GM12878 (cell line): Measurements from ENCODE around the gene PRSS2. TPM values are rescaled to one million over a fixed set of nuclear protein-coding genes. Genes with fewer than 3 reads are reported as not detected.

Experiments
- polyA plus RNA-seq, 11 experiments: library from polyadenylated mRNA; depleted of rRNA in 4 of 11; unstranded in 6 of 11; stranded (reverse) in 5 of 11; fragments of >200 nt; fragmentation: Nextera tagmentation in 4 of 11; fragmentation: Illumina TruSeq in 1 of 11; extraction: Ambion mirVana in 4 of 11; extraction: Trizol in 1 of 11; gene quantifications; 1 replicate in 1 of 11; 2 replicates in 10 of 11; pipeline versions ENCODE4 v1.2.1 to v1.2.3, GENCODE V29; 2011 to 2016; ENCODE audit warnings: inconsistent platforms in 2 of 11, missing spikeins in 2 of 11, low read depth in 1 of 11
- small RNA-seq: library from RNA; depleted of rRNA; stranded (forward); fragments of <200 nt; gene quantifications from one replicate; pipeline ENCODE3, GENCODE V24; 2014
- total RNA-seq, 4 experiments: library from RNA; depleted of rRNA in 3 of 4; stranded (reverse); fragments of >200 nt in 3 of 4; fragmentation: Illumina TruSeq in 1 of 4; extraction: Trizol in 1 of 4; gene quantifications; 2 replicates each; pipeline versions ENCODE4 v1.2.1 to v1.2.3, GENCODE V29; 2013 to 2021

Gene PRSS2
- total and polyA plus RNA-seq, 10 of the 15 experiments (the other 5 are each of a cell fraction or from before 2014, with no cell fraction given), result 0.21 to 28.8 (median 0.41) TPM; not detected in 7

Small RNAs within 50 kb of the gene (small RNA-seq; reads per million reads assigned to genes)
- gene TRBD1 (not detected), gene TRBJ1-1 (not detected), gene TRBJ1-2 (not detected), gene TRBJ1-3 (not detected), gene TRBJ1-4 (not detected), gene TRBJ1-5 (not detected), gene TRBJ1-6 (not detected), gene TRBJ2-1 (not detected), gene TRBJ2-2 (not detected), gene TRBJ2-2P (not detected), gene TRBJ2-3 (0.12 reads per million), gene TRBJ2-4 (0.12 reads per million), gene TRBJ2-5 (not detected), gene TRBJ2-6 (0.16 reads per million), gene TRBJ2-7 (not detected)

Other genes starting within 250 kb of the PRSS2 start
- gene PRSS1, start 21.5 kb upstream of the PRSS2 start, total RNA-seq (2014; rRNA removed), result not detected in 2 replicates
- not detected in 2 replicates for gene PRSS1, start 21.5 kb upstream of the PRSS2 start, total RNA-seq (2014; rRNA removed; fragmentation: Illumina TruSeq; extraction: Trizol)
- gene PRSS1, start 21.5 kb upstream of the PRSS2 start, total RNA-seq (2021), result 11.9 and 12.4 TPM in 2 replicates
- gene PRSS1, start 21.5 kb upstream of the PRSS2 start, polyA plus RNA-seq (2011; rRNA removed), result not detected in 2 replicates
- gene PRSS1, start 21.5 kb upstream of the PRSS2 start, polyA plus RNA-seq (2014; fragmentation: Illumina TruSeq; extraction: Trizol), result not detected in 2 replicates
- not detected for gene PRSS1, start 21.5 kb upstream of the PRSS2 start, polyA plus RNA-seq (2014; fragmentation: Nextera tagmentation; extraction: Ambion mirVana)
- not detected in 2 replicates for gene PRSS1, start 21.5 kb upstream of the PRSS2 start, polyA plus RNA-seq (2014; rRNA removed)
- not detected for gene PRSS1, start 21.5 kb upstream of the PRSS2 start, polyA plus RNA-seq (2016; fragmentation: Nextera tagmentation; extraction: Ambion mirVana)
- gene EPHB6, start 84.1 kb downstream of the PRSS2 start, total RNA-seq (2014; rRNA removed), result 0.34 TPM in 1 of 2 replicates, not detected in the other
- 0.22 TPM in 1 of 2 replicates, not detected in the other for gene EPHB6, start 84.1 kb downstream of the PRSS2 start, total RNA-seq (2014; rRNA removed; fragmentation: Illumina TruSeq; extraction: Trizol)
- gene EPHB6, start 84.1 kb downstream of the PRSS2 start, total RNA-seq (2021), result 0.41 and 0.93 TPM in 2 replicates
- 0.49 and 1.3 TPM in 2 replicates for gene EPHB6, start 84.1 kb downstream of the PRSS2 start, polyA plus RNA-seq (2011; rRNA removed)
- gene EPHB6, start 84.1 kb downstream of the PRSS2 start, polyA plus RNA-seq (2014; fragmentation: Illumina TruSeq; extraction: Trizol), result 0.06 TPM in 1 of 2 replicates, not detected in the other
- under 1 TPM in 1 of 2 experiments, not detected in 1; 0.11 TPM for gene EPHB6, start 84.1 kb downstream of the PRSS2 start, polyA plus RNA-seq (2014; fragmentation: Nextera tagmentation; extraction: Ambion mirVana)
- 0.68 and 0.88 TPM in 2 replicates for gene EPHB6, start 84.1 kb downstream of the PRSS2 start, polyA plus RNA-seq (2014; rRNA removed)
- gene EPHB6, start 84.1 kb downstream of the PRSS2 start, polyA plus RNA-seq (2016; fragmentation: Nextera tagmentation; extraction: Ambion mirVana), result under 1 TPM in 1 of 2 experiments, not detected in 1; 0.47 TPM
- not detected in 2 replicates for gene TRPV6, start 114.8 kb downstream of the PRSS2 start, total RNA-seq (2014; rRNA removed)
- not detected in 2 replicates for gene TRPV6, start 114.8 kb downstream of the PRSS2 start, total RNA-seq (2014; rRNA removed; fragmentation: Illumina TruSeq; extraction: Trizol)
- gene TRPV6, start 114.8 kb downstream of the PRSS2 start, total RNA-seq (2021), result not detected in 2 replicates
- not detected in 2 replicates for gene TRPV6, start 114.8 kb downstream of the PRSS2 start, polyA plus RNA-seq (2011; rRNA removed)
- gene TRPV6, start 114.8 kb downstream of the PRSS2 start, polyA plus RNA-seq (2014; fragmentation: Illumina TruSeq; extraction: Trizol), result not detected in 2 replicates
- gene TRPV6, start 114.8 kb downstream of the PRSS2 start, polyA plus RNA-seq (2014; fragmentation: Nextera tagmentation; extraction: Ambion mirVana), result not detected
- gene TRPV6, start 114.8 kb downstream of the PRSS2 start, polyA plus RNA-seq (2014; rRNA removed), result not detected in 2 replicates
- gene TRPV6, start 114.8 kb downstream of the PRSS2 start, polyA plus RNA-seq (2016; fragmentation: Nextera tagmentation; extraction: Ambion mirVana), result not detected
- not detected in 2 replicates for gene TRPV5, start 162.8 kb downstream of the PRSS2 start, total RNA-seq (2014; rRNA removed)
- not detected in 2 replicates for gene TRPV5, start 162.8 kb downstream of the PRSS2 start, total RNA-seq (2014; rRNA removed; fragmentation: Illumina TruSeq; extraction: Trizol)
- gene TRPV5, start 162.8 kb downstream of the PRSS2 start, total RNA-seq (2021), result not detected in 2 replicates
- gene TRPV5, start 162.8 kb downstream of the PRSS2 start, polyA plus RNA-seq (2011; rRNA removed), result not detected in 2 replicates
- not detected in 2 replicates for gene TRPV5, start 162.8 kb downstream of the PRSS2 start, polyA plus RNA-seq (2014; fragmentation: Illumina TruSeq; extraction: Trizol)
- not detected for gene TRPV5, start 162.8 kb downstream of the PRSS2 start, polyA plus RNA-seq (2014; fragmentation: Nextera tagmentation; extraction: Ambion mirVana)
- gene TRPV5, start 162.8 kb downstream of the PRSS2 start, polyA plus RNA-seq (2014; rRNA removed), result not detected in 2 replicates
- gene TRPV5, start 162.8 kb downstream of the PRSS2 start, polyA plus RNA-seq (2016; fragmentation: Nextera tagmentation; extraction: Ambion mirVana), result not detected
- gene LLCFC1, start 168.5 kb downstream of the PRSS2 start, total RNA-seq (2014; rRNA removed), result not detected in 2 replicates
- gene LLCFC1, start 168.5 kb downstream of the PRSS2 start, total RNA-seq (2014; rRNA removed; fragmentation: Illumina TruSeq; extraction: Trizol), result not detected in 2 replicates
- gene LLCFC1, start 168.5 kb downstream of the PRSS2 start, total RNA-seq (2021), result not detected in 2 replicates
- gene LLCFC1, start 168.5 kb downstream of the PRSS2 start, polyA plus RNA-seq (2011; rRNA removed), result not detected in 2 replicates
- not detected in 2 replicates for gene LLCFC1, start 168.5 kb downstream of the PRSS2 start, polyA plus RNA-seq (2014; fragmentation: Illumina TruSeq; extraction: Trizol)
- not detected for gene LLCFC1, start 168.5 kb downstream of the PRSS2 start, polyA plus RNA-seq (2014; fragmentation: Nextera tagmentation; extraction: Ambion mirVana)
- not detected in 2 replicates for gene LLCFC1, start 168.5 kb downstream of the PRSS2 start, polyA plus RNA-seq (2014; rRNA removed)
- not detected for gene LLCFC1, start 168.5 kb downstream of the PRSS2 start, polyA plus RNA-seq (2016; fragmentation: Nextera tagmentation; extraction: Ambion mirVana)
- gene KEL, start 191.4 kb downstream of the PRSS2 start, total RNA-seq (2014; rRNA removed), result 0.05 TPM in 1 of 2 replicates, not detected in the other
- gene KEL, start 191.4 kb downstream of the PRSS2 start, total RNA-seq (2014; rRNA removed; fragmentation: Illumina TruSeq; extraction: Trizol), result 0.14 and 0.31 TPM in 2 replicates
- 0.28 and 1.7 TPM in 2 replicates for gene KEL, start 191.4 kb downstream of the PRSS2 start, total RNA-seq (2021)
- 0.12 and 0.13 TPM in 2 replicates for gene KEL, start 191.4 kb downstream of the PRSS2 start, polyA plus RNA-seq (2011; rRNA removed)
- gene KEL, start 191.4 kb downstream of the PRSS2 start, polyA plus RNA-seq (2014; fragmentation: Illumina TruSeq; extraction: Trizol), result 0.10 TPM in 1 of 2 replicates, not detected in the other
- under 1 TPM; 0.15 to 0.68 TPM for gene KEL, start 191.4 kb downstream of the PRSS2 start, polyA plus RNA-seq (2014; fragmentation: Nextera tagmentation; extraction: Ambion mirVana)
- gene KEL, start 191.4 kb downstream of the PRSS2 start, polyA plus RNA-seq (2014; rRNA removed), result 0.05 and 0.18 TPM in 2 replicates
- under 1 TPM in 1 of 2 experiments, not detected in 1; 0.73 TPM for gene KEL, start 191.4 kb downstream of the PRSS2 start, polyA plus RNA-seq (2016; fragmentation: Nextera tagmentation; extraction: Ambion mirVana)